GM20431 (cell line): ENCODE data around the gene TGM5.

Experiments
- in situ Hi-C: fragments of 300-500 bp; cut with MseI, MboI; formaldehyde crosslinking; loops from one replicate; pipeline ENCODE4 v1.15.0; 2020; ENCODE audit warnings: low sequenced_read_pairs; ENCODE audit not compliant: unreplicated experiment

Gene TGM5

GRCh38 chr15:43219929-43220928, 46.5 kb downstream of the TGM5 start:
- in situ Hi-C loops, result loop anchor here (10.0 kb wide), 1 partner anchor 65 kb away; no protein-coding TSS in a partner anchor

DNA sequence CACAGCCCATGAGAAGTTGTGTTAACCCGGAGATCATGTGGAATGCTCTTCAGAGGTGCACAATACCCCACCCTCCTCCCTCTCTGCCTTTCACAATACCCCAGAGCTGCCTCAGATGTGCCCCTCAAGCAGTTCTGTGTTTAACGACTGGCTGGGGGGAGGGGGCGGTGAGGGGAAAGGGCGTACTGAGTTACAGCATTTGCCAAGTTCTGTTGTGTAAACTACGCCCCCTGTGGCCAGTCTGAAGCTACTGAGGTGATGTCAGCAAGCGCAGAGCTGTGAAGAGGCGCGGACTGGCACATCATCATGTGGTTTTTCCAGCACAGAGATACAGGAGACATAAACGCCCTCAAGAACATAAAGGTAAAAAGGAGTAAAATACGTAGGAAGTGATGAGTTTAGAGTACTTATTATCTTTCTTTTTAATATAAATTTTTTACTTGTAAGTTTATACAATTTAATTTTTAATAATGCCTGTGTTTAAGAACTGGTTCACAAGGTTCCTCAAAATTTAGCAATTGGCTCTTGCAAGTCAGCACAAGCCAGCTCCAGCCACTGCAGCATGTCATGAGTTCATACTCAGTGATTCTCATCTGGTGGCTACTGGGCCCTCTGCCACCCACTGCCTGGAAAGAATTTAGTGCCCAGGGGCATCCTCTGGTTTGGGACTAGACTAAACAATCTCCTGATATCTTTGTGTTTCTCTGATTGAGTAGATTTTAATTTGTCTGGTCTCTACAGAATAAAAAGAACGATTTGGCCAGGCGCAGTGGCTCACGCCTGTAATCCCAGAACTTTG, 47.6 kb downstream of the TGM5 start:
- in situ Hi-C loops, result loop anchor here (10.0 kb wide), 1 partner anchor 66 kb away; no protein-coding TSS in a partner anchor

- in situ Hi-C loops, result loop anchor here (10.0 kb wide), 1 partner anchor 69 kb away; no protein-coding TSS in a partner anchor
Observed at GRCh38 chr15:43215961-43216360, 50.8 kb downstream of the TGM5 start.

GRCh38 chr15:43214592-43215295, 52.0 kb downstream of the TGM5 start:
- in situ Hi-C loops, result loop anchor here (10.0 kb wide), 1 partner anchor 70 kb away; no protein-coding TSS in a partner anchor

DNA sequence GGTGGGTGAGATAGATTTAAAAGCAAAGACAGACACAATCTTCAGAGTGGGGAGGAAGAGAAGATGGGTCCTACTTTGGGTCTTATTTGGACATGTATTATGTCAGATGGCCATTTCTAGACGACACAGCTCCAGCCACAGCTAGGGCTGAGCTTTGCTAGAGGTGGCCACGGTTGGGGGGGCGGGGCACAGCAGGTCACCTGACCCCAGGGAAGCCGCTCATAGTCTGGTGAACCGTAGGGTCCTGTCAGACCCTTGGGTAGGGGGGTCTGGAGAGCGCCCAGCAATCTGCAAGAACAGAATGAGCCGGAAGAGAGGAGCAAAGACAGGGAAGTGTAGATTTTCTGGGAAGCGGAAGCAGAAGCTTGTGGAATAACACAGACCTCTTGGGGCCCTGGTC, 52.6 kb downstream of the TGM5 start:
- in situ Hi-C loops, result loop anchor here (10.0 kb wide), 1 partner anchor 71 kb away; no protein-coding TSS in a partner anchor

GRCh38 chr15:43213466-43213865, 53.3 kb downstream of the TGM5 start:
- in situ Hi-C loops, result loop anchor here (10.0 kb wide), 1 partner anchor 71 kb away; no protein-coding TSS in a partner anchor

- in situ Hi-C loops, result loop anchor here (10.0 kb wide), 1 partner anchor 72 kb away; no protein-coding TSS in a partner anchor
Observed at GRCh38 chr15:43212951-43213350, 53.8 kb downstream of the TGM5 start.

GRCh38 chr15:43212299-43212698, 54.4 kb downstream of the TGM5 start:
- in situ Hi-C loops, result loop anchor here (10.0 kb wide), 1 partner anchor 73 kb away; no protein-coding TSS in a partner anchor

DNA sequence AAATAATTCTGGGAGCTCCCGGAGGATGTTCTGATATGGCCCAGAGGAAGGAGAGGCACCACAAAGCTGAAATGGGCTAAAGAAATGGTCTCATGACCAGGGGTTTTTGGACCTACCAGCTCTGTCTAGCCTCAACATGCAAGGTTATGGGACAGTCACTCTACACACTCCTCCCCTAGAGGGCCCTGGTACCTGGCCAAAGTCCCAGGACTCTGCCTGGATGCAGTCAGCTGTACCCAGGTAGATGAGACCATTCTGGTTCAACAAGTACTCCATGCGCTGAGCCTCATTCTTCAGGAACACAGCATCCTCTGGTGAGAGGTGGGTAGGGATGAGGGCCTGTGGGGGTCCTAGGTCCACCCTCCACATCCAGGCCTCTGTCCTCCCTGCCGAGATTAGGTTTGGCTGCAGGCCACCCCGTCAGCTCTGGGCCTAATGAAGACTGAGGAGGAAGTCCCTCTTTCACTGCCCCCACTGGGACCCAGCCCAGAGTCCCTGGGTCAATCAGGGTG, 55.4 kb downstream of the TGM5 start:
- in situ Hi-C loops, result loop anchor here (10.0 kb wide), 1 partner anchor 74 kb away; no protein-coding TSS in a partner anchor

DNA sequence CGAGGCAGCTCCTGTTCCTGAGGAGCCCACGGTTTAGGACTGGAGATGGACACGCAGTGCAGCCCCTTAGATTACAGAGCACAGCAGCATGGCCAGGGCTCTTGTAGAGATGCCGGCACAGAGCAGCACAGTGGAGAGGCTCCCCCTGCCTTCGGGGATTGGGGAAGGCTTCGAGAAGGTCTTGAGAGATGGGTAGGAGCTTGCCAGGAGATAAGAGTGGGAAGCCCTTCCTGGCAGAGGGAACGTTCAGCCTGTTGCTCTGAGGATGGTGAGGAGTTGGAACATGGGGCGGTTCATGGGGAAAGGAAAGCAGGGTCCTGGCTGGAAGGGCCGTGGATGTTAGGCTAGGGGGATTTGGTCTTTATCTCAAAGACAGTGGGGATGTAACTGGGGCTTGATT, 55.9 kb downstream of the TGM5 start:
- in situ Hi-C loops, result loop anchor here (10.0 kb wide), 1 partner anchor 74 kb away; no protein-coding TSS in a partner anchor

DNA sequence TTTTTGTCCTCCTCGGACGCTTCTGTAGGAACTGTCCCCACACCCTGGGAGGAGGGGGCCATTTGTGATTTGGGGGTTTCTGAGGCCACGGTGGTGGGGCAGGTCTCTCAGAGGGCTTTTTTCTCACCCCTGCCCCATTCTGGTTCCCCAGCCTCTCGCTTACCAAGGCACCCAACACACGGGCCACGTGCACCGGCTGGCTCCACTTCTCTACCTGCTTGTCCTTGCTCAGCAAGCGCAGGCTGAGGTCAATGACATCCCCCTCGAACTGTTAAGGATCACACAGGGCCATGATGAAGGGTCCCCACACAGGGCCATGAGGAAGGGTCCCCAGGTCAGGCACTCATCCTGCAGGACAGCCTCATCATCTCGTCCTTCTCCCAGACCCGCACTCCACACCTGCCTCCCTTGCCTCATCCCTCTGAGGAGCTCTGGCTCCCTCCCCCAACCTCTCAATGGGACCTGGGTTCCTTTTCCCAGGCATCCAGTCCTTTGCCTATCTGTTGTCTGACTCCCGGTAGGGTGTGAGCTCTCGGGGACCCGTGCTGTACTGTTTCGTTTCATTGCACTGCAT, 56.5 kb downstream of the TGM5 start:
- in situ Hi-C loops, result loop anchor here (10.0 kb wide), 1 partner anchor 75 kb away; no protein-coding TSS in a partner anchor

DNA sequence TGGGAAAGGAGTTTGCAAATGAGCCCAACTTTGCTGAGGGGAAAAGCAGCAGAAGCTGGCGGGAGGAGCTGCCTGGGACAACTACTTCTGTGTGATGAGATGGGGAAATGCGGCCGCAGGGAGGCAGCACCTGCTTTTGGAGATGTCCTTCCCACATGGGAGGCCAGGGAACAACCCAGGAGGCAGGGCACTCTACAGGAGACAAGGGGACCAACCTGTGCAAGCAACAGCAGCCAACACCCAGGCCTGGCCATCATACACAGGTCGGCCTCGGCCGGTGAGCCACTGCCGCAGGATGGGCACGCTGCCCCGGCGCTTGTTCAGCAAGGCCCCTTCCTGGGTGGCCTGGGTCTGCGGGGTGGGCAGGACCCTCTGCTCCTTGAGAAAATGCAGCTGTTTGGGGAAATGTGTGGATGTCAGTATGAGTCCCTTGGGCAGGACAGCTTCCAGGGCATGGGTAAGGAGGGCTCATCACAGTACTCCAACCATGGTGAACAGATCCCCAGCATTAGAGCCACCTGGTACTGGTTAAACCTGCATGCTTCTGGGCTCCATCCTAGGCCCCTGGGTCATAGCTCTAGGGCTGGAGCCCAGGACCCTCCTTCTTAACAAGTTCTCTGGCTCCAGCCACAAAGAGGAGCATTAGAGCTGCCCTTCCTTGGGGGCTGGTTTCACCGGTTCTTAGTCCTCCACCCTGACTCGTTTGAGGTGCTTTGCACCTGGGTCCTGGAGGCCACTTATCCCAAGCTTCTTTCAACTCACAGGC, 57.5 kb downstream of the TGM5 start:
- in situ Hi-C loops, result no loop called here

DNA sequence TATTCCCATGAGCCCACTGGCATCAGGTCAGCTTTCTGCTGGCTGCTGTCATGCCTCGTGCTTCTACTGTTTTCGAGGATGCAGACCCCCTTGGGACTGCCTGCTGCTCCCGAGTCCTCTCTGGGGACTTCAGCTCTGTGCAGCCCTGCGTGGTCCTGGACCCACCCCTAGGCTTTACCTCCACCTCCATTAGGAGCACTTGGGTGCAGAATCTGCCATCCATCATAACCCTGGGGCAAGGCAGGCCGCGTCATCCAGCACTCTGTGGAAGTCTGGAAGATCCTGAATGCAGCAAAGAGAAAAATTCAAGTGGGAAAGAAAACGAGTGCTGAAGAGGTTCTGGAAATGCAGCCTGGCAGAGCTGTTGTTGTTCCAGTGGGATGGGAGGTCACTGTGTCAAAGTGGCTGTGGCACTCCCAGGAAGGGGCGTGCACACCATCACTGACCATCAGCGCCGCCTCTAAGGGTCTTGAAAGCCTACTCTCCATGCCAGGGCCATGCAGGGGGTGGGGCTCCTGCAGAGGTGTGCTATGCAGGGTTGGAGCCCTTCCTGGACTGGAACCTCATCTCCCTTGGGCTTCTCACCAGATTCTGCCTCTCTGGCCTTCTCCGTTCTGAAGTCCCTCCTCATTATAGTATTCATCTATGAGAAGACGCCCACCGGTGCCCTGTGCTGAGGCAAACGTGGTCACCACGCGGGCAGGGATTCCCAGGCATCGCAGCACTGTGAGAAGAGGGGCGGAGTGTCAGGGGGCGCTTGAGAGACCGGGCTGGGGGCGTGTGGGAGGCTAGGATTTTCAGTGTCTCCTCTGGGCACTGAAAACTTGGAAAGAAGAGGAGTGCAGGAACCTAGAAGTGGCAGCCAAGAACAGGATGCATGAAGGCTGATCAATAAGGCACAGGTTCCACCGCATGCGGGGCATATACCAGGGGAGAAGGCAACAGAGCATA, 58.4 kb downstream of the TGM5 start:
- in situ Hi-C loops, result no loop called here

DNA sequence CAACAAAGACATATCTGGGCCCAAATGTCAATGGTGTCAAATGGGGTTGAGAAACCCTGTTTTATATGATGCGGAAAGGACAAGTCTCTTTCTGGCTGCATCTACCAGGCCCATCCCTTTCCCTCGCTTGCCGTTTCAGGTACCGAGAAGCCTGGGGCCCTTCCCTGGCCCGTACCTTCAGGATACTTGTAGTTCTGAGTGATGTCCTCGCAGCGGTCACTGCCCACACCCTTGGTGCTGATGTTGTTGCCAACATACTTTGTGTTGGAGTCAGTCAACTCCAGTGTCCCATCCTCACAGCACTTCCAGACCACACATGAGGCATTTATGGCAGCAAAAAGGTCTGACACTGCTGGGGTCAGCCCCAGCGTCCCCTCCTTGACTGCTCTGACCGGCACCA, 59.7 kb downstream of the TGM5 start:
- in situ Hi-C loops, result no loop called here

GRCh38 chr15:43206054-43206453, 60.7 kb downstream of the TGM5 start:
- in situ Hi-C loops, result no loop called here

DNA sequence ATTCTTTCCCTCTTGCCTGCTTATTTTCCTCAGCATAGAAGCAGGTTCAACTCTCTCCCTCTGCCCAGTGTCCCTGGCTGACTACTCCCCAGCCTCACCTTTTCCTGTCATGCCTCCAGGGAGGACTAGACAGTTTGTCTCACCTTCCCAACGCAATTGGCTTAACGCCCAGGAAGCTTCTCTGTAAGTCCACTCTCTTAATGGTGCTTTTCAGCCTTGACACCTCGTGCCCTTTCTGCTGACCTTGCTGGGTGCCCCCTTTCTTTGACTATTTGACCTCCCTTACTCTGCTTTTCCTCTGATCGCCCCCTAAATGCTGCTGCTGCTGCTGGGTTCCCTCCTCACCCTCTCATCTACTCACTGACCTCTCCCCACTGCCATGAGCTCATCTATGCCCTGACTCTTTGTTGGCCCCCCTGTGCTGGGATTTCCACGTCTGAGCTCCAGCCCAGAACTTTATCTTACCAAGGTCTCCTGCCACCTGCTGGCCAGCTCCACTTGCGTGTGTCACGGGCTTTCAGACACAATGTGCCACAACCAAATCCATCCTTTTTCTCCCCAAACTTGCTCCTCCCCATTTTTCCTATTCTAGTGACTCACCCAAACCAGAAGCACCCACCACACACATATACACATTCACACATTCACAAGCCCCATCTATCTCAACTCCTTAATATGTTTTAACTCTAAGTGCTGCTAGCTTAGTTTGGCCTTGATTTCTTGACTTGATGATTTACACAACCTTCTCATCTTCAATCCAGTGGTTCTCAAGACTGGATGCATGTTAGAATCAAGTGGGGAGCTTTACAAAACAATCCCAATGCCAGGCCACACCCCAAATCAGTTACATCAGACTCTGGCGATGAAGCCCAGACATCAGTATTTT, 62.5 kb downstream of the TGM5 start:
- in situ Hi-C loops, result no loop called here
